Transverse colon (tissue), 3 donors: Measurements from ENCODE around the gene GRAP2.

Experiments used
- EP300 ChIP-seq: sonication (generic); formaldehyde crosslinking; IDR thresholded peaks from one replicate; pipeline ENCODE4 v1.6.1; 2017; ENCODE audit warnings: antibody characterized with exemption, low read depth
- TF ChIP-seq, protein P1 (sequence below), 5 experiments: fragments of 200-600 bp in 3 of 5; fragments of 450-650 bp in 2 of 5; sonication (generic) in 3 of 5; IDR thresholded peaks; 1 replicate in 2 of 5; 2 replicates in 3 of 5; pipeline ENCODE4 v1.5.1; 2016 to 2017; ENCODE audit warnings: antibody characterized with exemption in 5 of 5, inconsistent platforms in 3 of 5, mild to moderate bottlenecking in 2 of 5, moderate library complexity in 1 of 5

DNA sequence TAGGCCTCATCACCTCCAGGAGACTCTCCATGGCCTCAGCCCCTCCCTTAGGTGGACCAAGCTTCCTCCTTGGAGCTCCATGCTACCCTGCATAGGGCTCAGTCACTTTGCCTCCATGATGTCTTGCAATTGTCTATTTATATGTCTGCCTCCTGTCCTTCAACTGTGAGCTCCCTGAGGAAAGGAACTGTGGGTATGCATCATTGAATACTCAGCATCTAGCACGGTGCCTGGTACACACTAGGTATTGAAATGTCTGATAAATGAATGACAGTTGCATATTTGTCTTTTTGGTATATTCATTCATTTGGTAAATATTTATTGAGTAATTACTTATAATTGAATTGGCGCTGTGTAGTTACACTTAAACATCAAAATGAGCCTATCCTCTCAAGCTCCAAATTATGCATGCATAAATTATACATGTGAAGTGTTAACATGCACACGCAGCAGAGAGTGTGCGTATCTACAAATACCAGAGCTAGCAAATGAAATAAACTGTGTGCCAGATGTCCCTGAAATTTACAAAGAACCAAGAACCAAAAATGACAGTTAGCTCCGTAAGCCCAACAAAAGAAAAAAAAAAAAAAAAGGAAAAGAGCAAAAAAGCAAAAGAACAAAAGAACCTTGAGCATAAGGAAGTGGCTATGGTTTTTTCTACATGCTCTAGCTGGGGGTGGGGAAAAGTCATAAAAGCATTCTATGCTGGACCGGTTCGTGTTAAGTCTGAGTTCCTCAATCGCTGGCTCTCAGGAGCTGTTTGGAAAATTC lies 25.2 kb downstream of the GRAP2 start:
- TF ChIP-seq, protein P1, sequence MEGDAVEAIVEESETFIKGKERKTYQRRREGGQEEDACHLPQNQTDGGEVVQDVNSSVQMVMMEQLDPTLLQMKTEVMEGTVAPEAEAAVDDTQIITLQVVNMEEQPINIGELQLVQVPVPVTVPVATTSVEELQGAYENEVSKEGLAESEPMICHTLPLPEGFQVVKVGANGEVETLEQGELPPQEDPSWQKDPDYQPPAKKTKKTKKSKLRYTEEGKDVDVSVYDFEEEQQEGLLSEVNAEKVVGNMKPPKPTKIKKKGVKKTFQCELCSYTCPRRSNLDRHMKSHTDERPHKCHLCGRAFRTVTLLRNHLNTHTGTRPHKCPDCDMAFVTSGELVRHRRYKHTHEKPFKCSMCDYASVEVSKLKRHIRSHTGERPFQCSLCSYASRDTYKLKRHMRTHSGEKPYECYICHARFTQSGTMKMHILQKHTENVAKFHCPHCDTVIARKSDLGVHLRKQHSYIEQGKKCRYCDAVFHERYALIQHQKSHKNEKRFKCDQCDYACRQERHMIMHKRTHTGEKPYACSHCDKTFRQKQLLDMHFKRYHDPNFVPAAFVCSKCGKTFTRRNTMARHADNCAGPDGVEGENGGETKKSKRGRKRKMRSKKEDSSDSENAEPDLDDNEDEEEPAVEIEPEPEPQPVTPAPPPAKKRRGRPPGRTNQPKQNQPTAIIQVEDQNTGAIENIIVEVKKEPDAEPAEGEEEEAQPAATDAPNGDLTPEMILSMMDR (IDR thresholded peaks at IDR 0.05), result no peak
- no peak for TF ChIP-seq EP300
